NT2/D1 (cell line): ENCODE data around the gene NAP1L1.

ENCODE experiments used
- SUZ12 ChIP-seq: IDR thresholded peaks from 2 replicates; pipeline ENCODE4 v1.6.1; 2011; ENCODE audit not compliant: insufficient read length, insufficient read depth; ENCODE audit errors: extremely low read depth
- YY1 ChIP-seq: IDR thresholded peaks from 2 replicates; pipeline ENCODE4 v1.6.1; 2011; ENCODE audit not compliant: insufficient read length, insufficient read depth
- ZNF274 ChIP-seq: IDR thresholded peaks from 2 replicates; pipeline ENCODE4 v1.6.1; 2011; ENCODE audit warnings: mild to moderate bottlenecking, low read depth, low read length

DNA sequence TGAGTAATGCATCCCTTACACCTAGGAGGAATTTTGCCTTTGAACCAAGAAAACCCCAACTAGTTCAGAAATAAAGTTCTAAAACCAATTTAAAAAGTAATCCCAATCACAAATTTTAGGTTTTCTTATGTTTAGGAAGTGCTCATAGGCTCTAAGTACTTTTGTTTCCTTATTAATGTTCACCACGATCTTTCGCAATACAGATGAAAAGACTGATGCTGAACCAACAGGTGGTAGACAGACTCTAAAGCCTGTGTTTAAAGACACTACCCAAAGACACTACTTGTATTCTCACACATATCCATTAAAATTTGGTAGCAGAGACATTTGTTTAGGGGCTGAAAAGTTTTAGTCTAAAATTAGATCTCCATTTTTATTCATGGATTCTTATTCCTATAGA, 42.3 kb downstream of the NAP1L1 start:
- TF ChIP-seq ZNF274 (no peak), YY1 (no peak), SUZ12 (no peak)
